IMR-90 (cell line): ENCODE data around the gene RHBDF1. TPM values are rescaled to one million over a fixed set of nuclear protein-coding genes. Genes with fewer than 3 reads are reported as not detected.

Experiments
- ATAC-seq: fragments of 200-7000 bp; cut with Tn5 transposase; 2 replicates; pipeline ENCODE4 v1.9.1; 2020; ENCODE audit warnings: low read depth, mild to moderate bottlenecking, moderate library complexity
- BruUV-seq: library from RNA; stranded (reverse); fragments of 400-500 nt; replicated peaks from 2 replicates; lab custom pipeline; 2021; lab: Mats Ljungman, UMichigan
- CTCF ChIA-PET: fragments of 300-600 bp; formaldehyde crosslinking; extraction: SDS; loops from one replicate; lab custom pipeline; 2021; ENCODE audit warnings: antibody characterized with exemption; lab: Yijun Ruan, JAX
- POLR2A ChIA-PET: fragments of 300-600 bp; sonication (Branson Sonifier 250); formaldehyde crosslinking; loops from one replicate; lab custom pipeline; 2022; ENCODE audit warnings: antibody characterized with exemption; ENCODE audit not compliant: unreplicated experiment; lab: Charles Lee
- DNase-seq: peaks from one replicate; pipeline ENCODE4 v3.0.0; 2013
- H2AFZ ChIP-seq: replicated peaks from 2 replicates; pipeline ENCODE3; 2013; ENCODE audit warnings: low read length, mild to moderate bottlenecking; ENCODE audit not compliant: poor library complexity
- H2AK5ac ChIP-seq: 2 replicates; pipeline ENCODE4 v1.6.1; 2013; ENCODE audit warnings: low read depth, low read length, inconsistent platforms
- H2AK9ac ChIP-seq: replicated peaks from 2 replicates; pipeline ENCODE3; 2013; ENCODE audit warnings: mild to moderate bottlenecking, low read depth, low read length, moderate library complexity; ENCODE audit not compliant: poor library complexity
- H2BK120ac ChIP-seq: 2 replicates; pipeline ENCODE4 v1.6.1; 2013; ENCODE audit warnings: low read depth, low read length, inconsistent platforms
- H2BK15ac ChIP-seq: 3 replicates; pipeline ENCODE4 v1.6.1; 2013; ENCODE audit warnings: low read depth, low read length, inconsistent platforms
- H2BK20ac ChIP-seq: 2 replicates; pipeline ENCODE4 v1.6.1; 2013; ENCODE audit warnings: low read depth, mild to moderate bottlenecking, inconsistent platforms, low read length, moderate library complexity
- H2BK5ac ChIP-seq: 2 replicates; pipeline ENCODE4 v1.6.1; 2013; ENCODE audit warnings: mild to moderate bottlenecking, low read depth, low read length, inconsistent platforms; ENCODE audit not compliant: poor library complexity, severe bottlenecking
- H3K14ac ChIP-seq: replicated peaks from 2 replicates; pipeline ENCODE4 v1.6.1; 2013; ENCODE audit warnings: low read depth, low read length, inconsistent platforms
- H3K18ac ChIP-seq: 2 replicates; pipeline ENCODE4 v1.6.1; 2013; ENCODE audit warnings: low read depth, low read length, control low read depth
- H3K23ac ChIP-seq: 2 replicates; pipeline ENCODE4 v1.6.1; 2013; ENCODE audit warnings: low read depth, low read length, inconsistent platforms
- H3K27ac ChIP-seq: 2 replicates; pipeline ENCODE4 v1.5.1; 2013; ENCODE audit warnings: mild to moderate bottlenecking, control low read depth, low read length; ENCODE audit not compliant: insufficient read depth
- H3K27me3 ChIP-seq: 2 replicates; pipeline ENCODE4 v1.6.1; 2013; ENCODE audit warnings: low read length; ENCODE audit not compliant: control insufficient read depth, insufficient read depth
- H3K36me3 ChIP-seq: 2 replicates; pipeline ENCODE4 v1.6.1; 2013; ENCODE audit warnings: low read length, mixed read lengths; ENCODE audit not compliant: control insufficient read depth, insufficient read depth
- H3K4ac ChIP-seq: 2 replicates; pipeline ENCODE4 v1.6.1; 2013; ENCODE audit warnings: low read depth, low read length, inconsistent platforms
- H3K4me1 ChIP-seq: 2 replicates; pipeline ENCODE4 v1.6.1; 2013; ENCODE audit warnings: low read length, mixed read lengths; ENCODE audit not compliant: control insufficient read depth, insufficient read depth
- H3K4me2 ChIP-seq: 2 replicates; pipeline ENCODE4 v1.6.1; 2013; ENCODE audit warnings: low read depth, mild to moderate bottlenecking, control low read depth, low read length, moderate library complexity
- H3K4me3 ChIP-seq: 2 replicates; pipeline ENCODE4 v1.5.1; 2013; ENCODE audit warnings: low read depth, mild to moderate bottlenecking, control low read depth, low read length, moderate library complexity; ENCODE audit not compliant: insufficient read depth
- H3K56ac ChIP-seq: 2 replicates; pipeline ENCODE4 v1.6.1; 2013; ENCODE audit warnings: low read length, inconsistent platforms; ENCODE audit not compliant: insufficient read depth; ENCODE audit errors: extremely low read depth
- H3K79me1 ChIP-seq, 2 experiments: 2 replicates each; pipeline ENCODE4 v1.6.1; 2013; ENCODE audit warnings: low read length in 2 of 2, inconsistent platforms in 1 of 2, low read depth in 1 of 2
- H3K9ac ChIP-seq: 2 replicates; pipeline ENCODE4 v1.6.1; 2013; ENCODE audit warnings: low read depth, low read length, control low read depth
- H3K9me1 ChIP-seq: 2 replicates; pipeline ENCODE4 v1.6.1; 2013; ENCODE audit warnings: low read length, inconsistent platforms; ENCODE audit not compliant: insufficient read depth
- H3K9me3 ChIP-seq: 2 replicates; pipeline ENCODE4 v1.6.1; 2013; ENCODE audit warnings: low read length; ENCODE audit not compliant: control insufficient read depth, insufficient read depth
- H4K20me1 ChIP-seq: 2 replicates; pipeline ENCODE4 v1.6.1; 2013; ENCODE audit warnings: low read length, inconsistent platforms; ENCODE audit not compliant: insufficient read depth
- H4K5ac ChIP-seq: 2 replicates; pipeline ENCODE4 v1.6.1; 2013; ENCODE audit warnings: mild to moderate bottlenecking, low read depth, low read length, control low read depth
- H4K8ac ChIP-seq, 2 experiments: 2 replicates each; pipeline ENCODE4 v1.6.1; 2013; ENCODE audit warnings: low read depth in 2 of 2, low read length in 2 of 2, control low read depth in 1 of 2, inconsistent platforms in 1 of 2
- H4K91ac ChIP-seq: 2 replicates; pipeline ENCODE4 v1.6.1; 2013; ENCODE audit warnings: low read depth, low read length, inconsistent platforms; ENCODE audit not compliant: insufficient read depth
- CEBPB ChIP-seq: IDR thresholded peaks from 2 replicates; pipeline ENCODE4 v1.6.1; 2012; ENCODE audit warnings: low read depth, low read length, improper control_type of control experiment
- CHD1 ChIP-seq: IDR thresholded peaks from 2 replicates; pipeline ENCODE4 v1.6.1; 2012; ENCODE audit warnings: low read depth, low read length, improper control_type of control experiment
- CTCF ChIP-seq: conservative IDR thresholded peaks from 2 replicates; pipeline ENCODE4 v1.5.1; 2012; ENCODE audit warnings: mild to moderate bottlenecking, low read depth, low read length, improper control_type of control experiment
- ELK1 ChIP-seq: fragments of 150-350 bp; IDR thresholded peaks from 2 replicates; pipeline ENCODE4 v1.6.1; 2016; ENCODE audit warnings: low read depth, mild to moderate bottlenecking, low read length, moderate library complexity, borderline replicate concordance
- MAFK ChIP-seq: IDR thresholded peaks from 2 replicates; pipeline ENCODE4 v1.6.1; 2012; ENCODE audit warnings: low read depth, low read length, improper control_type of control experiment
- MAZ ChIP-seq: IDR thresholded peaks from 2 replicates; pipeline ENCODE4 v1.6.1; 2012; ENCODE audit warnings: low read depth, mild to moderate bottlenecking, low read length, improper control_type of control experiment, moderate library complexity, borderline replicate concordance
- MXI1 ChIP-seq: IDR thresholded peaks from 2 replicates; pipeline ENCODE4 v1.6.1; 2012; ENCODE audit warnings: low read depth, mild to moderate bottlenecking, low read length, moderate library complexity, borderline replicate concordance
- RCOR1 ChIP-seq: IDR thresholded peaks from 2 replicates; pipeline ENCODE4 v1.6.1; 2012; ENCODE audit warnings: mild to moderate bottlenecking, low read length, improper control_type of control experiment; ENCODE audit not compliant: insufficient replicate concordance
- SMC3 ChIP-seq: fragments of 150-350 bp; IDR thresholded peaks from 2 replicates; pipeline ENCODE4 v1.6.1; 2016; ENCODE audit warnings: low read depth, mild to moderate bottlenecking, antibody characterized with exemption, low read length, moderate library complexity
- USF2 ChIP-seq: fragments of 150-350 bp; IDR thresholded peaks from 2 replicates; pipeline ENCODE4 v1.6.1; 2017; ENCODE audit warnings: mild to moderate bottlenecking, antibody characterized with exemption, low read length, low read depth
- WGBS, 2 experiments: methylation state at CpG; one replicate each; pipeline versions ENCODE4 v1.1.5 to v1.1.7; 2013; ENCODE audit warnings: missing lambda C conversion rate in 2 of 2; ENCODE audit not compliant: insufficient read length in 1 of 2; ENCODE audit errors: extremely low coverage in 2 of 2; 5-methylcytosine and 5-hydroxymethylcytosine counted together
- dilution Hi-C: fragments of 300-500 bp; cut with HindIII; formaldehyde crosslinking; loops from one replicate; pipeline ENCODE4 v1.14.3; 2018; ENCODE audit warnings: low sequenced_read_pairs; ENCODE audit not compliant: unreplicated experiment
- in situ Hi-C: fragments of 300-500 bp; cut with MboI; formaldehyde crosslinking; loops from 3 replicates; pipeline ENCODE4 v1.14.3; 2019; ENCODE audit warnings: low sequenced_read_pairs, inconsistent platforms, mixed read lengths
- intact Hi-C: fragments of 100-400 bp; cut with micrococcal nuclease; formaldehyde crosslinking; loops from 2 replicates; pipeline ENCODE4 v1.10.0; 2022
- polyA plus RNA-seq, 3 experiments: library from polyadenylated mRNA; depleted of rRNA; stranded (reverse); fragments of >200 nt; gene quantifications; 2 replicates each; pipeline ENCODE4 v1.2.3, GENCODE V29; 2012; ENCODE audit warnings: low replicate concordance in 1 of 3
- total RNA-seq: library from RNA; depleted of rRNA; stranded (reverse); fragments of >200 nt; gene quantifications from 2 replicates; pipeline ENCODE4 v1.2.3, GENCODE V29; 2012

RHBDF1 gene
- total and polyA plus RNA-seq, 2 of the 4 experiments (the other 2 are of a cell fraction), result 13.8 to 86.6 TPM

GRCh38 chr16:83781-84615 is 11.6 kb upstream of the RHBDF1 start (continued):
- no peak for TF ChIP-seq SMC3
- TF ChIP-seq MXI1, result no peak

GRCh38 chr16:83060-83603 is 10.7 kb upstream of the RHBDF1 start:
- Histone ChIP-seq H3K27ac (no peak overlapping the region), H3K4ac (no peak overlapping the region), H4K20me1 (peaks cover 32% of the 10 kb centered on the region), H2BK20ac (no peak overlapping the region), H3K4me3 (no peak overlapping the region), H2BK120ac (no peak overlapping the region), H3K4me2 (no peak overlapping the region), H4K8ac (no peak overlapping the region), H3K79me1 (peaks cover 16 to 72% of the 10 kb centered on the region in 2 experiments), H2AFZ (no peak overlapping the region), H3K4me1 (peaks cover 28% of the 10 kb centered on the region), H4K91ac (no peak overlapping the region), H3K9ac (no peak overlapping the region), H3K18ac (no peak overlapping the region), H3K56ac (no peak overlapping the region), H2AK9ac (no peak overlapping the region), H3K9me3 (no peaks in the 10 kb centered on the region), H3K14ac (no peak overlapping the region), H3K27me3 (no peaks in the 10 kb centered on the region), H2BK5ac (peak overlapping the region; percentile 5), H2AK5ac (no peak overlapping the region), H2BK15ac (no peak overlapping the region), H4K5ac (no peak overlapping the region), H3K23ac (no peak overlapping the region), H3K9me1 (peaks cover 13% of the 10 kb centered on the region; the same call in 1 of the 2 replicates), H3K36me3 (peaks cover 54% of the 10 kb centered on the region)
- DNase-seq, result no peak
- in situ Hi-C loops, result no loop called here
- dilution Hi-C loops, result no loop called here
- no TSS peak for BruUV-seq
- intact Hi-C loops, result no loop called here
- CTCF ChIA-PET, result no interaction called here
- POLR2A ChIA-PET, result interaction anchor here (1.0 kb wide), 1 partner anchor 8 kb away, joined by 4 read pairs; no protein-coding TSS in a partner anchor
- ATAC-seq, result no peak
- WGBS, 2 experiments, result 98% methylated on average over 15 of the region's 31 CpGs; no CpG with 5 or more reads in 1 of the 2 experiments
- TF ChIP-seq CHD1, result no peak
- no peak for TF ChIP-seq MAFK
- TF ChIP-seq MAZ, result no peak
- no peak for TF ChIP-seq ELK1
- no peak for TF ChIP-seq CTCF
- TF ChIP-seq CEBPB, result no peak
- no peak for TF ChIP-seq SMC3
- no peak for TF ChIP-seq USF2
- TF ChIP-seq RCOR1, result no peak
